ENCODE data around the gene IL1RAPL1.
A peak's percentile ranks its signal among the peaks of the same experiment; 100 is the strongest.

Gene IL1RAPL1

GRCh38 chrX:29547877-29548276 is 960.6 kb downstream of the IL1RAPL1 start:
- DNase-seq, result no peak

- no peak for DNase-seq
These were observed 966.3 kb downstream of the IL1RAPL1 start for GRCh38 chrX:29553542-29553941.

- no peak for DNase-seq
These were observed 968.3 kb downstream of the IL1RAPL1 start for GRCh38 chrX:29555465-29556091.

GRCh38 chrX:29560065-29560464 is 972.8 kb downstream of the IL1RAPL1 start:
- no peak for DNase-seq

GRCh38 chrX:29561417-29561816 is 974.2 kb downstream of the IL1RAPL1 start:
- DNase-seq, result no peak

GRCh38 chrX:29580560-29580959 is 993.3 kb downstream of the IL1RAPL1 start:
- DNase-seq, result no peak

GRCh38 chrX:29581223-29581622 is 994.0 kb downstream of the IL1RAPL1 start:
- DNase-seq, result no peak

- no peak for DNase-seq
These were observed 999.9 kb downstream of the IL1RAPL1 start for GRCh38 chrX:29587107-29587506.

- no peak for DNase-seq
These were observed 1003.7 kb downstream of the IL1RAPL1 start for GRCh38 chrX:29590921-29591320.

GRCh38 chrX:29604381-29604780 is 1017.1 kb downstream of the IL1RAPL1 start:
- DNase-seq, result no peak

GRCh38 chrX:29617276-29617675 is 1030.0 kb downstream of the IL1RAPL1 start:
- DNase-seq, result no peak

GRCh38 chrX:29617725-29618124 is 1030.5 kb downstream of the IL1RAPL1 start:
- peak in 1 of 2 experiments; percentile 27 for DNase-seq

- no peak for DNase-seq
These were observed 1040.6 kb downstream of the IL1RAPL1 start for GRCh38 chrX:29627833-29628232.

GRCh38 chrX:29634516-29634915 is 1047.3 kb downstream of the IL1RAPL1 start:
- DNase-seq, result no peak

GRCh38 chrX:29636331-29636730 is 1049.1 kb downstream of the IL1RAPL1 start:
- no peak for DNase-seq

- DNase-seq, result no peak
These were observed 1052.9 kb downstream of the IL1RAPL1 start for GRCh38 chrX:29640106-29640505.

- no peak for DNase-seq
These were observed 1054.2 kb downstream of the IL1RAPL1 start for GRCh38 chrX:29641461-29641860.

- no peak for DNase-seq
These were observed 1055.9 kb downstream of the IL1RAPL1 start for GRCh38 chrX:29643181-29643580.

GRCh38 chrX:29648161-29648560 is 1060.9 kb downstream of the IL1RAPL1 start:
- DNase-seq, result no peak

- DNase-seq, result no peak
These were observed 1065.2 kb downstream of the IL1RAPL1 start for GRCh38 chrX:29652484-29652883.

- no peak for DNase-seq
These were observed 1066.5 kb downstream of the IL1RAPL1 start for GRCh38 chrX:29653721-29654120.

GRCh38 chrX:29659911-29660310 is 1072.7 kb downstream of the IL1RAPL1 start:
- no peak for DNase-seq

GRCh38 chrX:29661290-29661689 is 1074.0 kb downstream of the IL1RAPL1 start:
- DNase-seq, result no peak

GRCh38 chrX:29662101-29662500 is 1074.9 kb downstream of the IL1RAPL1 start:
- no peak for DNase-seq

GRCh38 chrX:29662759-29663503 is 1075.7 kb downstream of the IL1RAPL1 start:
- DNase-seq, result no peak
